Motor neuron (in vitro differentiated cells): ENCODE measurements around the gene GNB5. TPM values are rescaled to one million over a fixed set of nuclear protein-coding genes. Genes with fewer than 3 reads are reported as not detected.

Source experiments
- ATAC-seq, 8 experiments: fragments of 200-7000 bp; cut with Tn5 transposase; replicated peaks in 6 of 8; 2 replicates each; pipeline ENCODE4 v1.8.0; 2021; ENCODE audit warnings: mild to moderate bottlenecking in 8 of 8, moderate library complexity in 8 of 8
- H3K27ac ChIP-seq, 2 donors: fragments of 250-450 bp; sonication (Bioruptor Pico); 2 replicates each; pipeline ENCODE4 v1.9.0; 2021; ENCODE audit warnings: antibody characterized with exemption in 2 of 2, mild to moderate bottlenecking in 2 of 2, moderate library complexity in 1 of 2
- H3K4me1 ChIP-seq, 2 donors: fragments of 250-450 bp; sonication (Bioruptor Pico); replicated peaks in 1 of 2; 2 replicates each; pipeline ENCODE4 v1.6.1; 2021; ENCODE audit warnings: antibody characterized with exemption in 2 of 2, mild to moderate bottlenecking in 2 of 2, moderate library complexity in 1 of 2
- H3K4me3 ChIP-seq, 5 donors: fragments of 250-450 bp; sonication (Bioruptor Pico); 2 replicates each; pipeline ENCODE4 v1.9.0; 2021; ENCODE audit warnings: antibody characterized with exemption in 5 of 5, mild to moderate bottlenecking in 5 of 5, moderate library complexity in 4 of 5
- WGBS, 10 experiments: fragments of 450-650 bp; shearing (Covaris generic); methylation state at CpG; one replicate each; pipeline ENCODE4 v1.0.0; 2022; 5-methylcytosine and 5-hydroxymethylcytosine counted together
- in situ Hi-C, 9 experiments: fragments of 400-800 bp; cut with MboI; loops; one replicate each; pipeline ENCODE4 v1.15.0; 2021; ENCODE audit warnings: low sequenced_read_pairs in 9 of 9, low pct_unique_long_range_greater_than_20kb in 2 of 9; ENCODE audit not compliant: unreplicated experiment in 9 of 9
- total RNA-seq, 8 experiments: library from RNA; unstranded; fragments of 300-600 nt; gene quantifications; 2 replicates each; pipeline versions ENCODE4 v1.2.3 to v1.2.4, GENCODE V29; 2022

The GNB5 gene
- total RNA-seq, 8 experiments from 2014 or later = 9.1 to 52.6 (median 27.5) TPM

GRCh38 chr15:52159645-52160044, 31.5 kb downstream of the GNB5 start:
- Histone ChIP-seq H3K27ac (no peak overlapping the region), H3K4me1 (no peaks in the 10 kb centered on the region), H3K4me3 (no peak overlapping the region)
- WGBS, 10 experiments = 89 to 100% methylated on average over 1 to 2 of the region's 3 CpGs; no CpG with 5 or more reads in 8 of the 10 experiments
- no peak for ATAC-seq
- in situ Hi-C loops = no loop called here

GRCh38 chr15:52158084-52158765, 33.0 kb downstream of the GNB5 start:
- in situ Hi-C loops = no loop called here
- ATAC-seq = peak in 1 of 8 experiments; percentile 21
- 47 to 93% (median 69%) methylated on average over 2 to 9 of the region's 10 CpGs for WGBS, 10 experiments
- H3K27ac ChIP-seq = peak overlapping the region in 1 of 2 donors; percentile 30
- no peaks in the 10 kb centered on the region for H3K4me1 ChIP-seq
- no peak overlapping the region for H3K4me3 ChIP-seq

GRCh38 chr15:52155878-52156277, 35.3 kb downstream of the GNB5 start:
- Histone ChIP-seq H3K4me1 (no peaks in the 10 kb centered on the region), H3K4me3 (no peak overlapping the region), H3K27ac (no peak overlapping the region)
- in situ Hi-C loops = no loop called here
- 13 to 80% (median 56%) methylated on average over 1 to 2 of the region's 2 CpGs; no CpG with 5 or more reads in 2 of the 10 experiments for WGBS, 10 experiments
- ATAC-seq = peak in 2 of 8 experiments; percentile 85 to 95

GRCh38 chr15:52154896-52155865, 36.0 kb downstream of the GNB5 start:
- in situ Hi-C loops = no loop called here
- no peak overlapping the region for H3K4me3 ChIP-seq
- no peaks in the 10 kb centered on the region for H3K4me1 ChIP-seq
- WGBS, 10 experiments = 80 to 100% (median 90%) methylated on average over 1 to 5 of the region's 8 CpGs; no CpG with 5 or more reads in 1 of the 10 experiments
- ATAC-seq = no peak
- no peak overlapping the region for H3K27ac ChIP-seq

GRCh38 chr15:52153900-52154895, 37.0 kb downstream of the GNB5 start:
- H3K27ac ChIP-seq = no peak overlapping the region
- H3K4me3 ChIP-seq = no peak overlapping the region
- no peak for ATAC-seq
- peaks cover 0 to 2% of the 10 kb centered on the region in 2 donors for H3K4me1 ChIP-seq
- in situ Hi-C loops = no loop called here
- 83 to 100% (median 88%) methylated on average over 1 to 10 of the region's 12 CpGs; no CpG with 5 or more reads in 2 of the 10 experiments for WGBS, 10 experiments

GRCh38 chr15:52151353-52151752, 39.8 kb downstream of the GNB5 start:
- in situ Hi-C loops = no loop called here
- no peak for ATAC-seq
- H3K4me1 ChIP-seq = peaks cover 0 to 3% of the 10 kb centered on the region in 2 donors
- no peak overlapping the region for H3K27ac ChIP-seq
- WGBS, 10 experiments = 63 to 100% (median 94%) methylated on average over 1 to 3 of the region's 4 CpGs; no CpG with 5 or more reads in 3 of the 10 experiments
- no peak overlapping the region for H3K4me3 ChIP-seq

- ATAC-seq = peak in 1 of 8 experiments; percentile 82
- H3K4me3 ChIP-seq = no peak overlapping the region
- H3K4me1 ChIP-seq = peaks cover 0 to 3% of the 10 kb centered on the region in 2 donors
- in situ Hi-C loops = no loop called here
- 90 to 100% (median 100%) methylated on average over 1 to 3 of the region's 4 CpGs; no CpG with 5 or more reads in 6 of the 10 experiments for WGBS, 10 experiments
- no peak overlapping the region for H3K27ac ChIP-seq
Measured at GRCh38 chr15:52150871-52151270, 40.3 kb downstream of the GNB5 start.

GRCh38 chr15:52150043-52150825, 41.0 kb downstream of the GNB5 start:
- no peak overlapping the region for H3K27ac ChIP-seq
- no peak for ATAC-seq
- H3K4me1 ChIP-seq = peaks cover 0 to 3% of the 10 kb centered on the region in 2 donors
- H3K4me3 ChIP-seq = no peak overlapping the region
- in situ Hi-C loops = no loop called here
- 70 to 100% (median 92%) methylated on average over 2 to 6 of the region's 9 CpGs; no CpG with 5 or more reads in 2 of the 10 experiments for WGBS, 10 experiments

GRCh38 chr15:52148403-52148802, 42.8 kb downstream of the GNB5 start:
- in situ Hi-C loops = loop anchor here in 1 of 9 experiments (25.0 kb wide), 1 partner anchor 161 kb away; no protein-coding TSS in a partner anchor
- 40 to 100% (median 100%) methylated on average over 1 to 3 of the region's 5 CpGs; no CpG with 5 or more reads in 3 of the 10 experiments for WGBS, 10 experiments

GRCh38 chr15:52146776-52147175, 44.4 kb downstream of the GNB5 start:
- Histone ChIP-seq H3K27ac (no peak overlapping the region), H3K4me3 (no peak overlapping the region), H3K4me1 (peaks cover 0 to 3% of the 10 kb centered on the region in 2 donors)
- in situ Hi-C loops = loop anchor here in 1 of 9 experiments (25.0 kb wide), 1 partner anchor 159 kb away; no protein-coding TSS in a partner anchor
- ATAC-seq = no peak
- 43 to 100% (median 87%) methylated on average over 1 to 3 of the region's 3 CpGs for WGBS, 10 experiments

More at GRCh38 chr15:52148403-52148802, 42.8 kb downstream of the GNB5 start:
- ATAC-seq = peak in 3 of 8 experiments; percentile 58 to 95 (median 90)
- Histone ChIP-seq H3K4me1 (peaks cover 0 to 3% of the 10 kb centered on the region in 2 donors), H3K4me3 (no peak overlapping the region), H3K27ac (no peak overlapping the region)

- Histone ChIP-seq H3K4me1 (peaks cover 0 to 3% of the 10 kb centered on the region in 2 donors), H3K4me3 (no peak overlapping the region), H3K27ac (no peak overlapping the region)
- 89 to 100% (median 92%) methylated on average over 1 to 2 of the region's 2 CpGs; no CpG with 5 or more reads in 1 of the 10 experiments for WGBS, 10 experiments
- in situ Hi-C loops = loop anchor here in 1 of 9 experiments (25.0 kb wide), 1 partner anchor 159 kb away; no protein-coding TSS in a partner anchor
- no peak for ATAC-seq
Measured at GRCh38 chr15:52146261-52146660, 44.9 kb downstream of the GNB5 start.
